H1 (cell line): ENCODE measurements around the gene RASGEF1C. TPM values are rescaled to one million over a fixed set of nuclear protein-coding genes. Genes with fewer than 3 reads are reported as not detected.

Experiments used
- CTCF ChIA-PET: fragments of 300-600 bp; sonication (Branson Sonifier 250); formaldehyde crosslinking; loops from one replicate; lab custom pipeline; 2021; ENCODE audit not compliant: partially characterized antibody; lab: Charles Lee
- POLR2A ChIA-PET: fragments of 300-600 bp; sonication (Branson Sonifier 250); formaldehyde crosslinking; loops from one replicate; lab custom pipeline; 2021; ENCODE audit warnings: inconsistent platforms; ENCODE audit not compliant: partially characterized antibody; lab: Charles Lee
- DNase-seq, 2 experiments: peaks; one replicate each; pipeline versions ENCODE4 v3.0.0 to v3.0.0-alpha.2; 2010 to 2022; ENCODE audit warnings: low spot score in 2 of 2, low read depth in 1 of 2, mixed read lengths in 1 of 2
- FAIRE-seq: peaks from 2 replicates; lab custom pipeline; 2011; peaks lifted over from hg19 to GRCh38; lab: Jason Lieb, UNC
- H2AFZ ChIP-seq: 2 replicates; pipeline ENCODE4 v1.8.1; 2012; ENCODE audit warnings: low read length, inconsistent platforms
- H2AK5ac ChIP-seq: 2 replicates; pipeline ENCODE4 v1.6.1; 2013; ENCODE audit warnings: low read depth, low read length
- H2BK120ac ChIP-seq: replicated peaks from 2 replicates; pipeline ENCODE3; 2013; ENCODE audit warnings: low read depth, low read length, inconsistent platforms
- H2BK12ac ChIP-seq: 2 replicates; pipeline ENCODE4 v1.6.1; 2013; ENCODE audit warnings: low read depth, low read length
- H2BK15ac ChIP-seq: 2 replicates; pipeline ENCODE4 v1.6.1; 2013; ENCODE audit warnings: low read length
- H2BK20ac ChIP-seq: 2 replicates; pipeline ENCODE4 v1.6.1; 2013; ENCODE audit warnings: low read length
- H2BK5ac ChIP-seq: 2 replicates; pipeline ENCODE4 v1.6.1; 2013; ENCODE audit warnings: low read depth, low read length
- H3K14ac ChIP-seq: 2 replicates; pipeline ENCODE4 v1.6.1; 2013; ENCODE audit warnings: inconsistent platforms; ENCODE audit not compliant: insufficient read length
- H3K18ac ChIP-seq: 2 replicates; pipeline ENCODE4 v1.6.1; 2013; ENCODE audit warnings: low read length; ENCODE audit errors: extremely low read depth
- H3K23ac ChIP-seq: 2 replicates; pipeline ENCODE4 v1.6.1; 2013; ENCODE audit warnings: inconsistent platforms; ENCODE audit not compliant: insufficient read length
- H3K23me2 ChIP-seq: 2 replicates; pipeline ENCODE4 v1.6.1; 2013; ENCODE audit warnings: low read depth, low read length
- H3K27ac ChIP-seq: 2 replicates; pipeline ENCODE4 v1.6.1; 2011; ENCODE audit warnings: low read depth, low read length, inconsistent platforms
- H3K27me3 ChIP-seq, 4 experiments: replicated peaks in 1 of 4; 1 replicate in 1 of 4; 2 replicates in 3 of 4; pipeline versions ENCODE4 v1.6.1 to v1.8.1; 2011 to 2013; ENCODE audit warnings: low read length in 3 of 4, mild to moderate bottlenecking in 3 of 4, inconsistent platforms in 2 of 4, mixed read lengths in 2 of 4, moderate library complexity in 1 of 4; ENCODE audit not compliant: control insufficient read depth in 3 of 4, insufficient read depth in 3 of 4; ENCODE audit errors: extremely low read depth in 1 of 4
- H3K36me3 ChIP-seq, 4 experiments: 2 replicates each; pipeline versions ENCODE4 v1.6.1 to v1.8.1; 2011 to 2013; ENCODE audit warnings: mild to moderate bottlenecking in 4 of 4, low read length in 3 of 4, moderate library complexity in 2 of 4, control low read depth in 1 of 4, inconsistent platforms in 1 of 4; ENCODE audit not compliant: insufficient read depth in 4 of 4, control insufficient read depth in 2 of 4
- H3K4ac ChIP-seq: replicated peaks from 2 replicates; pipeline ENCODE3; 2013; ENCODE audit warnings: low read length, low read depth, mixed read lengths, inconsistent platforms; ENCODE audit not compliant: insufficient read length
- H3K4me1 ChIP-seq, 4 experiments: replicated peaks in 1 of 4; 1 replicate in 1 of 4; 2 replicates in 3 of 4; pipeline versions ENCODE4 v1.6.1 to v1.8.1; 2011 to 2013; ENCODE audit warnings: low read length in 3 of 4, inconsistent platforms in 2 of 4, mixed read lengths in 1 of 4; ENCODE audit not compliant: insufficient read depth in 4 of 4, control insufficient read depth in 3 of 4
- H3K4me2 ChIP-seq, 2 experiments: 2 replicates each; pipeline versions ENCODE4 v1.6.1 to v1.8.1; 2011 to 2013; ENCODE audit warnings: low read depth in 2 of 2, low read length in 2 of 2, control low read depth in 1 of 2, inconsistent platforms in 1 of 2, mild to moderate bottlenecking in 1 of 2; ENCODE audit not compliant: insufficient read depth in 1 of 2
- H3K4me3 ChIP-seq, 4 experiments: fragments of 200-600, 300-600 bp in 1 of 4; sonication (generic), shearing (Covaris generic), sonication (Bioruptor Twin) in 1 of 4; 2 replicates each; pipeline versions ENCODE4 v1.5.1 to v1.8.1; 2011 to 2016; ENCODE audit warnings: low read length in 4 of 4, low read depth in 3 of 4, control low read depth in 2 of 4, inconsistent platforms in 2 of 4, mild to moderate bottlenecking in 2 of 4, mixed read lengths in 1 of 4, moderate library complexity in 1 of 4; ENCODE audit not compliant: insufficient read depth in 2 of 4; ENCODE audit errors: extremely low read depth in 1 of 4
- H3K56ac ChIP-seq: replicated peaks from 2 replicates; pipeline ENCODE3; 2013; ENCODE audit warnings: low read depth, mild to moderate bottlenecking, mixed read lengths, low read length, inconsistent platforms; ENCODE audit not compliant: insufficient read length
- H3K79me1 ChIP-seq: 2 replicates; pipeline ENCODE4 v1.6.1; 2013; ENCODE audit warnings: low read depth, low read length, control low read depth
- H3K79me2 ChIP-seq, 2 experiments: 2 replicates each; pipeline versions ENCODE4 v1.6.1 to v1.8.1; 2012 to 2013; ENCODE audit warnings: low read length in 2 of 2, mild to moderate bottlenecking in 2 of 2, inconsistent platforms in 1 of 2; ENCODE audit not compliant: insufficient read depth in 2 of 2, control insufficient read depth in 1 of 2
- H3K9ac ChIP-seq, 4 experiments: replicated peaks in 1 of 4; 1 replicate in 1 of 4; 2 replicates in 3 of 4; pipeline versions ENCODE4 v1.6.1 to v1.8.1; 2011 to 2013; ENCODE audit warnings: low read depth in 3 of 4, low read length in 3 of 4, control low read depth in 2 of 4, mild to moderate bottlenecking in 2 of 4, moderate library complexity in 2 of 4, inconsistent platforms in 1 of 4; ENCODE audit errors: extremely low read depth in 1 of 4
- H3K9me3 ChIP-seq, 2 experiments: 2 replicates each; pipeline versions ENCODE4 v1.6.1 to v1.8.1; 2012 to 2013; ENCODE audit warnings: mild to moderate bottlenecking in 2 of 2, moderate library complexity in 2 of 2, control low read depth in 1 of 2, inconsistent platforms in 1 of 2, low read depth in 1 of 2, low read length in 1 of 2, mixed read lengths in 1 of 2; ENCODE audit not compliant: insufficient read depth in 2 of 2
- H4K20me1 ChIP-seq, 2 experiments: replicated peaks in 1 of 2; 2 replicates each; pipeline versions ENCODE3 to v1.8.1; 2011 to 2013; ENCODE audit warnings: inconsistent platforms in 2 of 2, low read length in 2 of 2, mild to moderate bottlenecking in 1 of 2; ENCODE audit not compliant: insufficient read depth in 2 of 2, control insufficient read depth in 1 of 2
- H4K5ac ChIP-seq: 2 replicates; pipeline ENCODE4 v1.6.1; 2013; ENCODE audit warnings: low read length, low read depth, mixed read lengths, inconsistent platforms; ENCODE audit not compliant: insufficient read length
- H4K8ac ChIP-seq: 2 replicates; pipeline ENCODE4 v1.8.0; 2013; ENCODE audit warnings: mild to moderate bottlenecking, moderate library complexity, low read length, inconsistent platforms; ENCODE audit not compliant: insufficient read depth; ENCODE audit errors: extremely low read depth
- H4K91ac ChIP-seq: replicated peaks from 2 replicates; pipeline ENCODE3; 2013; ENCODE audit warnings: low read length, mixed read lengths, inconsistent platforms; ENCODE audit not compliant: insufficient read length
- SP1 ChIP-seq: IDR thresholded peaks from 2 replicates; pipeline ENCODE4 v1.6.1; 2011; ENCODE audit warnings: low read depth, low read length
- WGBS, 2 experiments: shearing (Covaris generic) in 1 of 2; methylation state at CpG; one replicate each; pipeline versions ENCODE4 v1.1.6 to v1.1.7; 2013 to 2015; ENCODE audit warnings: low lambda C conversion rate in 2 of 2, mixed read lengths in 2 of 2, inconsistent platforms in 1 of 2, low coverage in 1 of 2, missing lambda C conversion rate in 1 of 2; ENCODE audit not compliant: insufficient replicate concordance in 2 of 2, insufficient coverage in 1 of 2, insufficient read length in 1 of 2; ENCODE audit errors: extremely low coverage in 1 of 2, missing lambda C conversion rate in 1 of 2; 5-methylcytosine and 5-hydroxymethylcytosine counted together
- polyA plus RNA-seq, 7 experiments: library from polyadenylated mRNA; depleted of rRNA in 3 of 7; stranded (reverse) in 5 of 7; unstranded in 2 of 7; fragments of >200 nt in 5 of 7; fragments of 200-250 nt in 2 of 7; gene quantifications; 1 replicate in 5 of 7; 2 replicates in 1 of 7; 4 replicates in 1 of 7; pipeline versions ENCODE4 v1.2.1 to v1.2.3, GENCODE V29; 2011 to 2013; ENCODE audit warnings: missing spikeins in 2 of 7, mixed read lengths in 2 of 7
- total RNA-seq: library from RNA; stranded (reverse); fragmentation: NEBNext Ultra II Directional; extraction: Animal tissue kit (Norgen Biotek cat#: 25700); gene quantifications from 2 replicates; pipeline ENCODE4 v1.2.1, GENCODE V29; 2021

The RASGEF1C gene
- total and polyA plus RNA-seq, 2 of the 8 experiments (the other 6 are each of a cell fraction or from before 2014, with no cell fraction given), result 0.26 to 0.61 TPM

GRCh38 chr5:180143656-180144364, 65.2 kb downstream of the RASGEF1C start:
- Histone ChIP-seq H3K9ac (no peak overlapping the region), H3K27ac (no peak overlapping the region), H2AFZ (no peak overlapping the region), H3K23ac (no peak overlapping the region), H2BK5ac (no peak overlapping the region), H3K23me2 (no peaks in the 10 kb centered on the region), H2BK12ac (no peak overlapping the region), H4K8ac (no peak overlapping the region), H2BK15ac (no peak overlapping the region), H4K91ac (no peak overlapping the region), H4K20me1 (no peaks in the 10 kb centered on the region), H3K14ac (no peak overlapping the region), H2BK20ac (no peak overlapping the region), H3K79me2 (no peaks in the 10 kb centered on the region), H3K36me3 (no peaks in the 10 kb centered on the region), H3K27me3 (no peaks in the 10 kb centered on the region), H3K4me3 (no peak overlapping the region), H3K56ac (no peak overlapping the region), H3K18ac (no peak overlapping the region), H3K79me1 (no peaks in the 10 kb centered on the region), H3K4me1 (no peaks in the 10 kb centered on the region), H3K9me3 (no peaks in the 10 kb centered on the region), H3K4ac (no peak overlapping the region), H2AK5ac (no peak overlapping the region), H4K5ac (no peak overlapping the region), H2BK120ac (no peak overlapping the region), H3K4me2 (no peak overlapping the region)
- 91% methylated on average over 16 of the region's 16 CpGs; no CpG with 5 or more reads in 1 of the 2 experiments for WGBS, 2 experiments
- POLR2A ChIA-PET, result no interaction called here
- CTCF ChIA-PET, result interaction anchor here (1.1 to 1.2 kb wide), 2 partner anchors 46 to 175 kb away, joined by 3 read pairs; no protein-coding TSS in a partner anchor
- TF ChIP-seq SP1, result no peak
- DNase-seq (no peak), FAIRE-seq (no peak)
